AG04450 (cell line): ENCODE results near the gene ARL6IP6. TPM values are rescaled to one million over a fixed set of nuclear protein-coding genes. Genes with fewer than 3 reads are reported as not detected.
"Not testable (repeated sequence)": the region's sequence is repeated elsewhere in the genome, so short reads cannot be mapped to it uniquely, and the experiment has no call there.

ENCODE experiments used
- CTCF ChIA-PET: fragments of 300-600, 350-600 bp; formaldehyde crosslinking; extraction: SDS; loops from one replicate; lab custom pipeline; 2022; ENCODE audit warnings: antibody characterized with exemption, inconsistent platforms; lab: Charles Lee
- POLR2A ChIA-PET: fragments of 350-600 bp; formaldehyde crosslinking; extraction: SDS; loops from one replicate; lab custom pipeline; 2021; ENCODE audit warnings: antibody characterized with exemption, inconsistent platforms; lab: Yijun Ruan, JAX
- DNase-seq: peaks from one replicate; pipeline ENCODE4 v3.0.0-alpha.2; 2011; ENCODE audit warnings: low read depth, low spot score
- H3K27ac ChIP-seq: one replicate; pipeline ENCODE4 v1.5.1; 2012; ENCODE audit warnings: low read depth, low read length, control low read depth
- H3K27me3 ChIP-seq: one replicate; pipeline ENCODE4 v1.6.0; 2012; ENCODE audit warnings: low read length; ENCODE audit not compliant: control insufficient read depth, insufficient read depth
- H3K4me3 ChIP-seq: 2 replicates; pipeline ENCODE4 v1.5.1; 2011; ENCODE audit warnings: mild to moderate bottlenecking, low read depth, low read length, control low read depth
- H3K9me3 ChIP-seq: 2 replicates; pipeline ENCODE4 v1.5.1; 2012; ENCODE audit warnings: low read length; ENCODE audit not compliant: control insufficient read depth, insufficient read depth
- CTCF ChIP-seq: IDR thresholded peaks from 2 replicates; pipeline ENCODE4 v1.5.1; 2011; ENCODE audit warnings: low read depth, low read length, control low read depth, inconsistent platforms
- polyA plus RNA-seq: library from polyadenylated mRNA; depleted of rRNA; stranded (reverse); fragments of >200 nt; gene quantifications from 2 replicates; pipeline ENCODE4 v1.2.3, GENCODE V29; 2011

Gene ARL6IP6
- polyA plus RNA-seq, 1 experiment, result 28.1 TPM

GRCh38 chr2:152729844-152730243 lies 11.4 kb downstream of the ARL6IP6 start:
- TF ChIP-seq CTCF, result no peak
- no peak for DNase-seq
- CTCF ChIA-PET, result interaction anchor here (1.1 to 1.9 kb wide), 3 partner anchors 10 to 704 kb away, joined by 5 to 7 read pairs (median 6); no protein-coding TSS in a partner anchor

GRCh38 chr2:152730591-152731333 lies 12.3 kb downstream of the ARL6IP6 start:
- H3K27me3 ChIP-seq, result no peaks in the 10 kb centered on the region
- no peaks in the 10 kb centered on the region for H3K9me3 ChIP-seq
- no peak for DNase-seq
- ChIA-PET CTCF (interaction anchor here (1.6 to 2.2 kb wide), 3 partner anchors 9 to 705 kb away, joined by 5 to 16 read pairs (median 6); no protein-coding TSS in a partner anchor), POLR2A (no interaction called here)
- no peak overlapping the region for H3K4me3 ChIP-seq
- no peak for TF ChIP-seq CTCF
- no peak overlapping the region for H3K27ac ChIP-seq

More at GRCh38 chr2:152729844-152730243, 11.4 kb downstream of the ARL6IP6 start:
- Histone ChIP-seq H3K27me3 (no peaks in the 10 kb centered on the region), H3K27ac (no peak overlapping the region), H3K4me3 (no peak overlapping the region), H3K9me3 (no peaks in the 10 kb centered on the region)
- POLR2A ChIA-PET, result no interaction called here

- H3K27ac ChIP-seq, H3K4me3 ChIP-seq, H3K9me3 ChIP-seq, CTCF ChIA-PET, POLR2A ChIA-PET, DNase-seq, H3K27me3 ChIP-seq: not testable (repeated sequence)
Measured at GRCh38 chr2:152737509-152737908, 19.1 kb downstream of the ARL6IP6 start.

GRCh38 chr2:152738438-152738837 lies 20.0 kb downstream of the ARL6IP6 start:
- DNase-seq, result no peak
- no peaks in the 10 kb centered on the region for H3K9me3 ChIP-seq
- H3K27ac ChIP-seq, result no peak overlapping the region
- TF ChIP-seq CTCF, result no peak
- H3K27me3 ChIP-seq, result no peaks in the 10 kb centered on the region
- CTCF ChIA-PET, result interaction anchor here (0.6 kb wide), 2 partner anchors 22 to 317 kb away, joined by 3 to 4 read pairs; no protein-coding TSS in a partner anchor
- H3K4me3 ChIP-seq, result no peak overlapping the region
- POLR2A ChIA-PET, result no interaction called here

- H3K4me3 ChIP-seq, POLR2A ChIA-PET, H3K27ac ChIP-seq, DNase-seq, H3K9me3 ChIP-seq, H3K27me3 ChIP-seq: not testable (repeated sequence)
- CTCF ChIA-PET, result interaction anchor here (0.8 kb wide), 1 partner anchor 10 kb away, joined by 5 read pairs; no protein-coding TSS in a partner anchor
Measured at GRCh38 chr2:152739705-152740104, 21.3 kb downstream of the ARL6IP6 start.

GRCh38 chr2:152740743-152741328 lies 22.4 kb downstream of the ARL6IP6 start:
- ChIA-PET CTCF (interaction anchor here (0.7 to 1.0 kb wide), 4 partner anchors 9 to 120 kb away, joined by 3 to 5 read pairs (median 4); no protein-coding TSS in a partner anchor), POLR2A (no interaction called here)
- no peaks in the 10 kb centered on the region for H3K9me3 ChIP-seq
- H3K27me3 ChIP-seq, result no peaks in the 10 kb centered on the region
- no peak overlapping the region for H3K27ac ChIP-seq
- peak; percentile 92 for TF ChIP-seq CTCF
- peak; percentile 26 for DNase-seq
- H3K4me3 ChIP-seq, result no peak overlapping the region
